WTC11 (cell line): Measurements from ENCODE around the gene TEX36. TPM values are rescaled to one million over a fixed set of nuclear protein-coding genes. Genes with fewer than 3 reads are reported as not detected.

Source experiments
- ATAC-seq: fragments of 200-7000 bp; cut with Tn5 transposase; 2 replicates; pipeline ENCODE4 v1.10.0; 2021; ENCODE audit warnings: mild to moderate bottlenecking, moderate library complexity
- CTCF ChIA-PET: fragments of 300-600 bp; sonication (Branson Sonifier 250); formaldehyde crosslinking; loops from one replicate; lab custom pipeline; 2021; ENCODE audit warnings: antibody characterized with exemption; lab: Charles Lee
- POLR2A ChIA-PET: fragments of 350-600 bp; sonication (Branson Sonifier 250); formaldehyde crosslinking; loops from one replicate; lab custom pipeline; 2021; ENCODE audit warnings: antibody characterized with exemption; lab: Charles Lee
- DNase-seq: peaks from one replicate; pipeline ENCODE4 v3.0.0; 2021; ENCODE audit warnings: low spot score
- H3K27ac Mint-ChIP-seq: 2 replicates; pipeline ENCODE4 v1.8.0; 2021; ENCODE audit warnings: mixed read lengths
- H3K27me3 Mint-ChIP-seq: 2 replicates; pipeline ENCODE4 v1.8.0; 2021; ENCODE audit warnings: low read depth, mild to moderate bottlenecking, moderate library complexity, mixed read lengths
- H3K36me3 Mint-ChIP-seq: 2 replicates; pipeline ENCODE4 v1.8.0; 2021; ENCODE audit warnings: mixed read lengths
- H3K4me1 Mint-ChIP-seq: 2 replicates; pipeline ENCODE4 v1.8.0; 2022; ENCODE audit warnings: mixed read lengths
- H3K4me3 Mint-ChIP-seq: 2 replicates; pipeline ENCODE4 v1.8.0; 2021; ENCODE audit warnings: mild to moderate bottlenecking, moderate library complexity, mixed read lengths
- H3K9me3 Mint-ChIP-seq: 2 replicates; pipeline ENCODE4 v1.8.0; 2021; ENCODE audit warnings: mixed read lengths
- ATF3 ChIP-seq: sonication (generic); formaldehyde crosslinking; conservative IDR thresholded peaks from 2 replicates; pipeline ENCODE4 v1.8.1; 2022; ENCODE audit warnings: mild to moderate bottlenecking, missing genetic modification reagents
- CDX4 ChIP-seq: fragments of 250-450 bp; sonication (Bioruptor Pico); IDR thresholded peaks from 2 replicates; pipeline ENCODE4 v1.9.0; 2021; ENCODE audit warnings: moderate library complexity, mild to moderate bottlenecking, inconsistent platforms, borderline replicate concordance
- CREM ChIP-seq: sonication (generic); formaldehyde crosslinking; IDR thresholded peaks from 2 replicates; pipeline ENCODE4 v1.8.1; 2022; ENCODE audit warnings: mild to moderate bottlenecking, missing genetic modification reagents, moderate library complexity
- ELF4 ChIP-seq: sonication (generic); formaldehyde crosslinking; IDR thresholded peaks from 2 replicates; pipeline ENCODE4 v1.8.1; 2022; ENCODE audit warnings: low read depth, mild to moderate bottlenecking, moderate library complexity, missing genetic modification reagents
- FOXP4 ChIP-seq: sonication (generic); formaldehyde crosslinking; IDR thresholded peaks from 2 replicates; pipeline ENCODE4 v1.8.0; 2022; ENCODE audit warnings: mild to moderate bottlenecking, missing genetic modification reagents
- GRHL2 ChIP-seq: fragments of 250-450 bp; sonication (Bioruptor Pico); IDR thresholded peaks from 2 replicates; pipeline ENCODE4 v1.8.0; 2022; ENCODE audit warnings: mild to moderate bottlenecking, moderate library complexity; ENCODE audit not compliant: insufficient replicate concordance, severe bottlenecking
- KAT7 ChIP-seq: sonication (generic); formaldehyde crosslinking; IDR thresholded peaks from 2 replicates; pipeline ENCODE4 v1.8.1; 2023; ENCODE audit warnings: missing genetic modification reagents, mild to moderate bottlenecking, borderline replicate concordance
- MXD4 ChIP-seq: fragments of 250-450 bp; sonication (Bioruptor Pico); IDR thresholded peaks from 2 replicates; pipeline ENCODE4 v1.8.0; 2021; ENCODE audit warnings: mild to moderate bottlenecking, moderate library complexity, borderline replicate concordance
- NFYB ChIP-seq: sonication (generic); formaldehyde crosslinking; conservative IDR thresholded peaks from 2 replicates; pipeline ENCODE4 v1.8.0; 2022; ENCODE audit warnings: low read depth, missing genetic modification reagents
- ZNF232 ChIP-seq: sonication (generic); formaldehyde crosslinking; IDR thresholded peaks from 2 replicates; pipeline ENCODE4 v1.8.0; 2022; ENCODE audit warnings: mild to moderate bottlenecking, missing genetic modification reagents
- ZNF263 ChIP-seq: sonication (generic); formaldehyde crosslinking; IDR thresholded peaks from 2 replicates; pipeline ENCODE4 v1.8.1; 2022; ENCODE audit warnings: low read depth, mild to moderate bottlenecking, moderate library complexity, missing genetic modification reagents
- ZNF423 ChIP-seq: fragments of 250-450 bp; sonication (Bioruptor Pico); IDR thresholded peaks from 2 replicates; pipeline ENCODE4 v2.1.2; 2022; ENCODE audit warnings: mild to moderate bottlenecking, moderate library complexity
- ZNF425 ChIP-seq: fragments of 250-450 bp; sonication (Bioruptor Pico); conservative IDR thresholded peaks from 2 replicates; pipeline ENCODE4 v1.9.0; 2021; ENCODE audit warnings: mild to moderate bottlenecking
- total RNA-seq: library from RNA; stranded (reverse); gene quantifications from 3 replicates; pipeline ENCODE4 v1.2.3, GENCODE V29; 2021
- TF ChIP-seq, protein P1 (sequence below): sonication (generic); formaldehyde crosslinking; IDR thresholded peaks from 2 replicates; pipeline ENCODE4 v1.8.0; 2022; ENCODE audit warnings: missing genetic modification reagents
- TF ChIP-seq, protein P2 (sequence below): sonication (generic); formaldehyde crosslinking; IDR thresholded peaks from 2 replicates; pipeline ENCODE4 v1.8.1; 2023; ENCODE audit warnings: mild to moderate bottlenecking, missing genetic modification reagents, moderate library complexity
- TF ChIP-seq, protein P3 (sequence below): sonication (generic); formaldehyde crosslinking; IDR thresholded peaks from 2 replicates; pipeline ENCODE4 v1.8.0; 2023; ENCODE audit warnings: mild to moderate bottlenecking, missing genetic modification reagents
- TF ChIP-seq, protein P4 (sequence below): fragments of 200-600 bp; IDR thresholded peaks from 2 replicates; pipeline ENCODE4 v1.8.0; 2022; ENCODE audit warnings: antibody characterized with exemption
- TF ChIP-seq, protein P5 (sequence below): fragments of 250-450 bp; sonication (Bioruptor Pico); IDR thresholded peaks from 2 replicates; pipeline ENCODE4 v1.8.0; 2021; ENCODE audit warnings: mild to moderate bottlenecking

TEX36 gene
- total RNA-seq, 1 experiment from 2014 or later: not detected

DNA sequence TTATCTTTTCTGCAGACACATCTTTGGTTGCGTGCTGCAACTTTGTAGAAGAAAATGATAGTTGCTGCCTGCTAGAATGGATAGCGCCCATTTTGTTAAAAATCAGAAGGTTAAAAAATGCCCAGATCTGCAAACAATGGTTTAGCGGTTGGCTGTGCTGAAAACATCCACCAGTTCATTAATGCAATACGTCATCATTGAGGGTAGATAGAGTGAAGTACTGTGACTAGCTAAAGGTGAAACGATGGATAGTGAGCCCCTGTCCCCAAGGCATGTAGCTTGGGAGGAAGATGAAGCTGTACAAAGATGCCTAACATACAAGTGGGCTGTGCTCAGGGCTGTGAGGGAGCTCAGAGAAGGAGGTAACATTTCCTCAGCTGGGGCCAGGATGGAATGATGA, 48.4 kb downstream of the TEX36 start:
- DNase-seq: no peak
- Mint-ChIP-seq H3K27me3 (no peaks in the 10 kb centered on the region; the same call in none of the 2 replicates), H3K4me3 (no peak overlapping the region), H3K27ac (no peak overlapping the region)
- CTCF ChIA-PET: no interaction called here
- TF ChIP-seq ELF4 (no peak), ATF3 (CRISPR knock-in tag) (no peak), ZNF232 (CRISPR knock-in tag) (no peak), ZNF423 (no peak), FOXP4 (CRISPR knock-in tag) (no peak)
- TF ChIP-seq, all 79 proteins: peak for 0
- H3K36me3 Mint-ChIP-seq: no peaks in the 10 kb centered on the region
- ATAC-seq: no peak
- POLR2A ChIA-PET: no interaction called here
- peaks cover 18% of the 10 kb centered on the region for H3K4me1 Mint-ChIP-seq
- no peaks in the 10 kb centered on the region for H3K9me3 Mint-ChIP-seq

DNA sequence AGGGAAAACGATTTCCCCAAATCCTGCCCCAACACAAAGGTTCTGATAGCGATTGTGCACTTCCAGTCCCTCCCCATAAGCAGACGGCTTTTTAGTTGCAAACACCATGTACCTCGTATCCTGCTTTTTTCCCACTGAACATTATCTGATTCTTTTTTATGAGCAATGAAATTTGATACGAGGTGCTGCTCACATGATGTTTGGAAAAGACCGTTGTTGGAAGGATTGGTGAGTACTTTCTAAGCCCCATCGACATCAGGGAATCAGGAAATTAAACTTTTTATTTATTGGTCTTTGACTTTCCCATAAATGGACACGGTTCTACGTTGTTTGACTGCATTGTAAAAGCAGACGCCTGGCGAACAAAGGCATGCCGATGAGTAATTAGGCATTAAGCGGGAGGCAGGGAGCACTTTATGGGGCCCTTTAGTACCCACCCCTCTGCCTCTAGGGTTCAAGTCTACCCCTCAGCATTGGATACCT, 49.4 kb downstream of the TEX36 start:
- ATAC-seq: no peak
- CTCF ChIA-PET: no interaction called here
- TF ChIP-seq, protein P1, sequence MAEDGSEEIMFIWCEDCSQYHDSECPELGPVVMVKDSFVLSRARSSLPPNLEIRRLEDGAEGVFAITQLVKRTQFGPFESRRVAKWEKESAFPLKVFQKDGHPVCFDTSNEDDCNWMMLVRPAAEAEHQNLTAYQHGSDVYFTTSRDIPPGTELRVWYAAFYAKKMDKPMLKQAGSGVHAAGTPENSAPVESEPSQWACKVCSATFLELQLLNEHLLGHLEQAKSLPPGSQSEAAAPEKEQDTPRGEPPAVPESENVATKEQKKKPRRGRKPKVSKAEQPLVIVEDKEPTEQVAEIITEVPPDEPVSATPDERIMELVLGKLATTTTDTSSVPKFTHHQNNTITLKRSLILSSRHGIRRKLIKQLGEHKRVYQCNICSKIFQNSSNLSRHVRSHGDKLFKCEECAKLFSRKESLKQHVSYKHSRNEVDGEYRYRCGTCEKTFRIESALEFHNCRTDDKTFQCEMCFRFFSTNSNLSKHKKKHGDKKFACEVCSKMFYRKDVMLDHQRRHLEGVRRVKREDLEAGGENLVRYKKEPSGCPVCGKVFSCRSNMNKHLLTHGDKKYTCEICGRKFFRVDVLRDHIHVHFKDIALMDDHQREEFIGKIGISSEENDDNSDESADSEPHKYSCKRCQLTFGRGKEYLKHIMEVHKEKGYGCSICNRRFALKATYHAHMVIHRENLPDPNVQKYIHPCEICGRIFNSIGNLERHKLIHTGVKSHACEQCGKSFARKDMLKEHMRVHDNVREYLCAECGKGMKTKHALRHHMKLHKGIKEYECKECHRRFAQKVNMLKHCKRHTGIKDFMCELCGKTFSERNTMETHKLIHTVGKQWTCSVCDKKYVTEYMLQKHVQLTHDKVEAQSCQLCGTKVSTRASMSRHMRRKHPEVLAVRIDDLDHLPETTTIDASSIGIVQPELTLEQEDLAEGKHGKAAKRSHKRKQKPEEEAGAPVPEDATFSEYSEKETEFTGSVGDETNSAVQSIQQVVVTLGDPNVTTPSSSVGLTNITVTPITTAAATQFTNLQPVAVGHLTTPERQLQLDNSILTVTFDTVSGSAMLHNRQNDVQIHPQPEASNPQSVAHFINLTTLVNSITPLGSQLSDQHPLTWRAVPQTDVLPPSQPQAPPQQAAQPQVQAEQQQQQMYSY (CRISPR knock-in tag): no peak
- TF ChIP-seq, protein P2, sequence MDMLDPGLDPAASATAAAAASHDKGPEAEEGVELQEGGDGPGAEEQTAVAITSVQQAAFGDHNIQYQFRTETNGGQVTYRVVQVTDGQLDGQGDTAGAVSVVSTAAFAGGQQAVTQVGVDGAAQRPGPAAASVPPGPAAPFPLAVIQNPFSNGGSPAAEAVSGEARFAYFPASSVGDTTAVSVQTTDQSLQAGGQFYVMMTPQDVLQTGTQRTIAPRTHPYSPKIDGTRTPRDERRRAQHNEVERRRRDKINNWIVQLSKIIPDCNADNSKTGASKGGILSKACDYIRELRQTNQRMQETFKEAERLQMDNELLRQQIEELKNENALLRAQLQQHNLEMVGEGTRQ (CRISPR knock-in tag): no peak
- TF ChIP-seq, protein P3, sequence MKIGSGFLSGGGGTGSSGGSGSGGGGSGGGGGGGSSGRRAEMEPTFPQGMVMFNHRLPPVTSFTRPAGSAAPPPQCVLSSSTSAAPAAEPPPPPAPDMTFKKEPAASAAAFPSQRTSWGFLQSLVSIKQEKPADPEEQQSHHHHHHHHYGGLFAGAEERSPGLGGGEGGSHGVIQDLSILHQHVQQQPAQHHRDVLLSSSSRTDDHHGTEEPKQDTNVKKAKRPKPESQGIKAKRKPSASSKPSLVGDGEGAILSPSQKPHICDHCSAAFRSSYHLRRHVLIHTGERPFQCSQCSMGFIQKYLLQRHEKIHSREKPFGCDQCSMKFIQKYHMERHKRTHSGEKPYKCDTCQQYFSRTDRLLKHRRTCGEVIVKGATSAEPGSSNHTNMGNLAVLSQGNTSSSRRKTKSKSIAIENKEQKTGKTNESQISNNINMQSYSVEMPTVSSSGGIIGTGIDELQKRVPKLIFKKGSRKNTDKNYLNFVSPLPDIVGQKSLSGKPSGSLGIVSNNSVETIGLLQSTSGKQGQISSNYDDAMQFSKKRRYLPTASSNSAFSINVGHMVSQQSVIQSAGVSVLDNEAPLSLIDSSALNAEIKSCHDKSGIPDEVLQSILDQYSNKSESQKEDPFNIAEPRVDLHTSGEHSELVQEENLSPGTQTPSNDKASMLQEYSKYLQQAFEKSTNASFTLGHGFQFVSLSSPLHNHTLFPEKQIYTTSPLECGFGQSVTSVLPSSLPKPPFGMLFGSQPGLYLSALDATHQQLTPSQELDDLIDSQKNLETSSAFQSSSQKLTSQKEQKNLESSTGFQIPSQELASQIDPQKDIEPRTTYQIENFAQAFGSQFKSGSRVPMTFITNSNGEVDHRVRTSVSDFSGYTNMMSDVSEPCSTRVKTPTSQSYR: no peak
- no peak for TF ChIP-seq GRHL2 (CRISPR knock-in tag)
- no peak for TF ChIP-seq ZNF425
- no peak for TF ChIP-seq CREM
- no peak for TF ChIP-seq KAT7
- TF ChIP-seq CDX4 (CRISPR knock-in tag): no peak
- TF ChIP-seq, protein P4, sequence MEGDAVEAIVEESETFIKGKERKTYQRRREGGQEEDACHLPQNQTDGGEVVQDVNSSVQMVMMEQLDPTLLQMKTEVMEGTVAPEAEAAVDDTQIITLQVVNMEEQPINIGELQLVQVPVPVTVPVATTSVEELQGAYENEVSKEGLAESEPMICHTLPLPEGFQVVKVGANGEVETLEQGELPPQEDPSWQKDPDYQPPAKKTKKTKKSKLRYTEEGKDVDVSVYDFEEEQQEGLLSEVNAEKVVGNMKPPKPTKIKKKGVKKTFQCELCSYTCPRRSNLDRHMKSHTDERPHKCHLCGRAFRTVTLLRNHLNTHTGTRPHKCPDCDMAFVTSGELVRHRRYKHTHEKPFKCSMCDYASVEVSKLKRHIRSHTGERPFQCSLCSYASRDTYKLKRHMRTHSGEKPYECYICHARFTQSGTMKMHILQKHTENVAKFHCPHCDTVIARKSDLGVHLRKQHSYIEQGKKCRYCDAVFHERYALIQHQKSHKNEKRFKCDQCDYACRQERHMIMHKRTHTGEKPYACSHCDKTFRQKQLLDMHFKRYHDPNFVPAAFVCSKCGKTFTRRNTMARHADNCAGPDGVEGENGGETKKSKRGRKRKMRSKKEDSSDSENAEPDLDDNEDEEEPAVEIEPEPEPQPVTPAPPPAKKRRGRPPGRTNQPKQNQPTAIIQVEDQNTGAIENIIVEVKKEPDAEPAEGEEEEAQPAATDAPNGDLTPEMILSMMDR: no peak
- TF ChIP-seq NFYB (CRISPR knock-in tag): no peak
- TF ChIP-seq MXD4 (CRISPR knock-in tag): no peak
- TF ChIP-seq ZNF232 (CRISPR knock-in tag): no peak
- TF ChIP-seq, protein P5, sequence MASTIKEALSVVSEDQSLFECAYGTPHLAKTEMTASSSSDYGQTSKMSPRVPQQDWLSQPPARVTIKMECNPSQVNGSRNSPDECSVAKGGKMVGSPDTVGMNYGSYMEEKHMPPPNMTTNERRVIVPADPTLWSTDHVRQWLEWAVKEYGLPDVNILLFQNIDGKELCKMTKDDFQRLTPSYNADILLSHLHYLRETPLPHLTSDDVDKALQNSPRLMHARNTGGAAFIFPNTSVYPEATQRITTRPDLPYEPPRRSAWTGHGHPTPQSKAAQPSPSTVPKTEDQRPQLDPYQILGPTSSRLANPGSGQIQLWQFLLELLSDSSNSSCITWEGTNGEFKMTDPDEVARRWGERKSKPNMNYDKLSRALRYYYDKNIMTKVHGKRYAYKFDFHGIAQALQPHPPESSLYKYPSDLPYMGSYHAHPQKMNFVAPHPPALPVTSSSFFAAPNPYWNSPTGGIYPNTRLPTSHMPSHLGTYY (CRISPR knock-in tag): no peak
- no peak for TF ChIP-seq ZNF263 (CRISPR knock-in tag)

More for the DNA sequence above, 49.4 kb downstream of the TEX36 start:
- Mint-ChIP-seq H3K9me3 (no peaks in the 10 kb centered on the region), H3K4me3 (no peak overlapping the region), H3K4me1 (peaks cover 17% of the 10 kb centered on the region), H3K27me3 (no peaks in the 10 kb centered on the region; the same call in none of the 2 replicates), H3K36me3 (no peaks in the 10 kb centered on the region), H3K27ac (no peak overlapping the region)
- no peak for DNase-seq
- POLR2A ChIA-PET: no interaction called here
